Suprapubic skin (tissue), 4 donors: ENCODE data around the gene ALOX15. TPM values are rescaled to one million over a fixed set of nuclear protein-coding genes. Genes with fewer than 3 reads are reported as not detected.
"Not testable (repeated sequence)": the region's sequence is repeated elsewhere in the genome, so short reads cannot be mapped to it uniquely, and the experiment has no call there.

Experiments
- DNase-seq, 2 donors: peaks; one replicate each; pipeline ENCODE4 v3.0.0-alpha.2; 2019; ENCODE audit warnings: low spot score in 2 of 2
- H3K27ac ChIP-seq: fragments of 200-600 bp; sonication (generic); one replicate; pipeline ENCODE4 v1.5.1; 2019
- H3K27me3 ChIP-seq: fragments of 200-600 bp; sonication (generic); one replicate; pipeline ENCODE4 v1.5.1; 2019
- H3K36me3 ChIP-seq: fragments of 200-600 bp; sonication (generic); one replicate; pipeline ENCODE4 v1.5.1; 2019
- H3K4me1 ChIP-seq: fragments of 200-600 bp; sonication (generic); one replicate; pipeline ENCODE4 v1.5.1; 2019
- H3K4me3 ChIP-seq: fragments of 200-600 bp; sonication (generic); one replicate; pipeline ENCODE4 v1.5.1; 2019; ENCODE audit warnings: mild to moderate bottlenecking
- H3K9me3 ChIP-seq: fragments of 200-600 bp; sonication (generic); one replicate; pipeline ENCODE4 v1.5.1; 2019
- CTCF ChIP-seq, 2 donors: fragments of 200-600 bp in 1 of 2; fragments of 450-650 bp in 1 of 2; sonication (generic) in 1 of 2; IDR thresholded peaks; one replicate each; pipeline ENCODE4 v1.5.1; 2016 to 2019; ENCODE audit warnings: antibody characterized with exemption in 2 of 2, mild to moderate bottlenecking in 1 of 2, moderate library complexity in 1 of 2
- EP300 ChIP-seq: sonication (generic); formaldehyde crosslinking; IDR thresholded peaks from one replicate; pipeline ENCODE4 v1.6.1; 2017; ENCODE audit warnings: antibody characterized with exemption
- POLR2A ChIP-seq, 2 donors: fragments of 450-650 bp; IDR thresholded peaks; one replicate each; pipeline ENCODE4 v1.6.1; 2017; ENCODE audit warnings: antibody characterized with exemption in 2 of 2, mild to moderate bottlenecking in 2 of 2, moderate library complexity in 2 of 2
- POLR2AphosphoS5 ChIP-seq, 3 donors: sonication (generic); formaldehyde crosslinking; IDR thresholded peaks; one replicate each; pipeline ENCODE4 v1.6.1; 2017; ENCODE audit warnings: antibody characterized with exemption in 3 of 3
- WGBS: methylation state at CpG from one replicate; pipeline ENCODE4 v1.1.5; 2018; 5-methylcytosine and 5-hydroxymethylcytosine counted together
- total RNA-seq, 4 donors: library from RNA; depleted of rRNA; stranded (reverse); fragments of >200 nt; gene quantifications; one replicate each; pipeline ENCODE4 v1.1.0, GENCODE V29; 2016

The ALOX15 gene
- total RNA-seq, 4 donors from 2014 or later = 0.15 to 1.5 (median 0.36) TPM

- WGBS = 23% methylated on average over 3 of the region's 25 CpGs
- Histone ChIP-seq H3K9me3 (no peaks in the 10 kb centered on the region), H3K27ac (peak overlapping the region; percentile 46), H3K36me3 (no peaks in the 10 kb centered on the region), H3K4me1 (peaks cover 21% of the 10 kb centered on the region), H3K27me3 (peaks cover 6% of the 10 kb centered on the region), H3K4me3 (no peak overlapping the region)
- TF ChIP-seq POLR2AphosphoS5 (IDR thresholded peaks at IDR 0.05) (no peak), POLR2A (IDR thresholded peaks at IDR 0.05) (peak in 1 of 2 donors; percentile 17), EP300 (no peak)
- peak in 1 of 2 donors; percentile 63 for DNase-seq
These were observed 41.8 kb downstream of the ALOX15 start for GRCh38 chr17:4599505-4600281.

- 48% methylated on average over 15 of the region's 20 CpGs for WGBS
- H3K27me3 ChIP-seq = peaks cover 6% of the 10 kb centered on the region
- H3K4me1 ChIP-seq = peaks cover 14% of the 10 kb centered on the region
- no peaks in the 10 kb centered on the region for H3K36me3 ChIP-seq
- TF ChIP-seq EP300 (peak; percentile 25), POLR2AphosphoS5 (IDR thresholded peaks at IDR 0.05) (no peak)
- peak in 1 of 2 donors; percentile 74 for DNase-seq
- H3K4me3 ChIP-seq = no peak overlapping the region
- H3K27ac ChIP-seq = peak overlapping the region; percentile 46
- no peaks in the 10 kb centered on the region for H3K9me3 ChIP-seq
These were observed 42.5 kb downstream of the ALOX15 start for GRCh38 chr17:4598776-4599504.

GRCh38 chr17:4597975-4598374, 43.5 kb downstream of the ALOX15 start:
- H3K4me1 ChIP-seq = peaks cover 14% of the 10 kb centered on the region
- H3K36me3 ChIP-seq = no peaks in the 10 kb centered on the region
- no peak overlapping the region for H3K27ac ChIP-seq
- no peak overlapping the region for H3K4me3 ChIP-seq
- H3K27me3 ChIP-seq = peaks cover 6% of the 10 kb centered on the region
- no peak for TF ChIP-seq CTCF (IDR thresholded peaks at IDR 0.05)
- no peak for TF ChIP-seq POLR2AphosphoS5 (IDR thresholded peaks at IDR 0.05)
- TF ChIP-seq POLR2A (IDR thresholded peaks at IDR 0.05) = no peak
- TF ChIP-seq EP300 = no peak
- no peaks in the 10 kb centered on the region for H3K9me3 ChIP-seq
- 85% methylated on average over 13 of the region's 13 CpGs for WGBS
- no peak for DNase-seq

GRCh38 chr17:4596636-4597380, 44.7 kb downstream of the ALOX15 start:
- Histone ChIP-seq H3K27ac (no peak overlapping the region), H3K4me3 (no peak overlapping the region), H3K9me3 (no peaks in the 10 kb centered on the region), H3K36me3 (no peaks in the 10 kb centered on the region), H3K4me1 (peaks cover 14% of the 10 kb centered on the region), H3K27me3 (peaks cover 6% of the 10 kb centered on the region)
- TF ChIP-seq POLR2AphosphoS5 (IDR thresholded peaks at IDR 0.05) (no peak), EP300 (no peak), CTCF (IDR thresholded peaks at IDR 0.05) (no peak), POLR2A (IDR thresholded peaks at IDR 0.05) (no peak)
- 98% methylated on average over 8 of the region's 36 CpGs for WGBS
- DNase-seq = no peak

GRCh38 chr17:4595685-4596342, 45.7 kb downstream of the ALOX15 start:
- H3K27ac ChIP-seq, H3K9me3 ChIP-seq, H3K36me3 ChIP-seq, H3K27me3 ChIP-seq, H3K4me3 ChIP-seq, DNase-seq: not testable (repeated sequence)
- H3K4me1 ChIP-seq = peaks cover 14% of the 10 kb centered on the region
- no CpG with 5 or more reads among the region's 23 CpGs for WGBS

- WGBS = 77% methylated on average over 25 of the region's 29 CpGs
- no peaks in the 10 kb centered on the region for H3K9me3 ChIP-seq
- TF ChIP-seq POLR2AphosphoS5 (IDR thresholded peaks at IDR 0.05) (no peak), POLR2A (IDR thresholded peaks at IDR 0.05) (no peak), CTCF (IDR thresholded peaks at IDR 0.05) (no peak), EP300 (no peak)
- peaks cover 6% of the 10 kb centered on the region for H3K27me3 ChIP-seq
- no peaks in the 10 kb centered on the region for H3K36me3 ChIP-seq
- H3K4me3 ChIP-seq = no peak overlapping the region
- DNase-seq = peak in 1 of 2 donors; percentile 63
- no peak overlapping the region for H3K27ac ChIP-seq
- peaks cover 14% of the 10 kb centered on the region for H3K4me1 ChIP-seq
These were observed 46.4 kb downstream of the ALOX15 start for GRCh38 chr17:4594931-4595684.
